ENCODE results near the gene CLASP2.

The CLASP2 gene

GRCh38 chr3:33650495-33650894 is 67.6 kb downstream of the CLASP2 start:
- H3K4me1 ChIP-seq (ENCODE audit: low read length): no peaks in the 10 kb centered on the region

GRCh38 chr3:33648793-33649192 is 69.3 kb downstream of the CLASP2 start:
- Histone ChIP-seq H3K9ac (ENCODE audit: low read length) (no peak overlapping the region), H2AFZ (ENCODE audit: low read depth, low read length) (no peak overlapping the region), H3K9me3 (ENCODE audit: insufficient read depth, low read length) (no peaks in the 10 kb centered on the region), H3K79me2 (ENCODE audit: low read length) (peaks cover 11% of the 10 kb centered on the region; the same call in 1 of the 2 replicates), H3K27ac (ENCODE audit: low read length) (no peak overlapping the region), H3K36me3 (replicated peaks; ENCODE audit: low read depth, low read length) (peaks cover 7% of the 10 kb centered on the region), H3K4me2 (ENCODE audit: low read length) (no peak overlapping the region), H3K4me3 (ENCODE audit: low read length) (no peak overlapping the region), H4K20me1 (ENCODE audit: insufficient read depth, low read length) (no peaks in the 10 kb centered on the region), H3K4me1 (ENCODE audit: low read length) (no peaks in the 10 kb centered on the region), H3K27me3 (ENCODE audit: low read depth, low read length) (no peaks in the 10 kb centered on the region)
- TF ChIP-seq CTCF (IDR thresholded peaks at IDR 0.05; ENCODE audit: low read depth, low read length): no peak
- no peak for TF ChIP-seq EZH2phosphoT487 (IDR thresholded peaks at IDR 0.05; ENCODE audit: low read depth)

More at GRCh38 chr3:33650495-33650894, 67.6 kb downstream of the CLASP2 start:
- Histone ChIP-seq H3K9me3 (ENCODE audit: insufficient read depth, low read length) (no peaks in the 10 kb centered on the region), H3K4me3 (ENCODE audit: low read length) (no peak overlapping the region), H3K27me3 (ENCODE audit: low read depth, low read length) (no peaks in the 10 kb centered on the region), H2AFZ (ENCODE audit: low read depth, low read length) (no peak overlapping the region), H3K27ac (ENCODE audit: low read length) (no peak overlapping the region), H3K79me2 (ENCODE audit: low read length) (peaks cover 11% of the 10 kb centered on the region; the same call in 1 of the 2 replicates), H3K4me2 (ENCODE audit: low read length) (no peak overlapping the region), H3K9ac (ENCODE audit: low read length) (no peak overlapping the region), H4K20me1 (ENCODE audit: insufficient read depth, low read length) (no peaks in the 10 kb centered on the region), H3K36me3 (replicated peaks; ENCODE audit: low read depth, low read length) (no peaks in the 10 kb centered on the region)
- TF ChIP-seq CTCF (IDR thresholded peaks at IDR 0.05; ENCODE audit: low read depth, low read length): no peak
- no peak for TF ChIP-seq EZH2phosphoT487 (IDR thresholded peaks at IDR 0.05; ENCODE audit: low read depth)

DNA sequence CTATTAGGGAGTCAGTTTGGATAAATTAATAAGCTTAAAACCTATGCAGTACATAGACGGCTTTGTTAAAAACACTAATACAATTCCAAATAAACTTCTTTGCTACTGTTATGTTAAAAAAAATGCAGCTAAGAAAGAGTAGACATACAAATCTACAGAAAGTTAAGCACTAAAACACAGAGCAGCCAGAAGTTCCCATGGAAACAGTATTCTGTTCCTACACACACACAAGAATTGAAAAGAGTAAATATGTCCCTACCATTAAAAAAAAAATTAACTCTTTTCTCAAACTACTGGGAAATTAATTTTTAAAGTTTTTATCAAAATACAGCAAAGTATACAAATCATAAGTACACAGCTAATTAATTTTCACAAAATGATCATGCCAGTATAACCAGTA is 71.6 kb downstream of the CLASP2 start:
- Histone ChIP-seq H3K36me3 (replicated peaks; ENCODE audit: low read depth, low read length) (peaks cover 7% of the 10 kb centered on the region), H3K4me1 (ENCODE audit: low read length) (no peaks in the 10 kb centered on the region), H3K79me2 (ENCODE audit: low read length) (0 out of 2 replicates have a peak, but pooled peaks cover 5% of the 10 kb centered on the region), H3K9ac (ENCODE audit: low read length) (no peak overlapping the region), H3K27ac (ENCODE audit: low read length) (no peak overlapping the region), H3K27me3 (ENCODE audit: low read depth, low read length) (no peaks in the 10 kb centered on the region), H4K20me1 (ENCODE audit: insufficient read depth, low read length) (no peaks in the 10 kb centered on the region), H3K4me3 (ENCODE audit: low read length) (no peak overlapping the region), H3K4me2 (ENCODE audit: low read length) (no peak overlapping the region), H3K9me3 (ENCODE audit: insufficient read depth, low read length) (no peaks in the 10 kb centered on the region), H2AFZ (ENCODE audit: low read depth, low read length) (no peak overlapping the region)
- no peak for TF ChIP-seq EZH2phosphoT487 (IDR thresholded peaks at IDR 0.05; ENCODE audit: low read depth)
- TF ChIP-seq CTCF (IDR thresholded peaks at IDR 0.05; ENCODE audit: low read depth, low read length): no peak

DNA sequence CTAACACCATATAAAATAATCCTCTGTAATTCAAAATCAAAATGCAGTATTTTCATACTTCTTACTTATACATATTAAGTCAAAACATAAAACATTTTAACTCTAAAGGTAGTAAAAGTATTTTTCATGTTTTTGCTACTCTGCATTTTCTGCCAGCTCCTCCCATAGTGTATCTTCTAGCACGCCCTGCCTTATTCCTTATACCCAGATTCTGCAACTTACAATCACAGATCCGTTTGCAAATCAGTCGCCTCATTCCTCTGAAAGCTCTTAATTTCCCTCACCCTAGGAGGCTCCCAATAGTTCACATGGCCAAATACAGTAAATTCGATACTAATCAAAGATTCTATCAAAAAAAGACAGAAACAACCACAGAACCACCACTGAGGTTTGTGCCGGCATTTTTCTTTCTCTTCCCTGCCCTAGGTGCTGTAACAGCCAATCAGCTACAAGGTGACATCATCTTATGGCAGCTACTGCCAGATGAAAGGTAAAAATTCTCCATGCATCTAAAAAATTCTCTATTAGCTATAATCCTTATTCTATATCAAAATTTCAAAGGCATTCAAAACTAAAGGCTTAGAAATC is 72.9 kb downstream of the CLASP2 start:
- TF ChIP-seq CTCF (IDR thresholded peaks at IDR 0.05; ENCODE audit: low read depth, low read length) (no peak), EZH2phosphoT487 (IDR thresholded peaks at IDR 0.05; ENCODE audit: low read depth) (no peak)
- H3K9ac ChIP-seq (ENCODE audit: low read length): no peak overlapping the region
- H3K9me3 ChIP-seq (ENCODE audit: insufficient read depth, low read length): no peaks in the 10 kb centered on the region
- 0 out of 2 replicates have a peak, but pooled peaks cover 5% of the 10 kb centered on the region for H3K79me2 ChIP-seq (ENCODE audit: low read length)
- H3K4me3 ChIP-seq (ENCODE audit: low read length): peak overlapping the region; percentile 31
- H3K4me1 ChIP-seq (ENCODE audit: low read length): peaks cover 3% of the 10 kb centered on the region
- peaks cover 7% of the 10 kb centered on the region for H3K36me3 ChIP-seq (replicated peaks; ENCODE audit: low read depth, low read length)
- H3K27me3 ChIP-seq (ENCODE audit: low read depth, low read length): no peaks in the 10 kb centered on the region
- H3K4me2 ChIP-seq (ENCODE audit: low read length): peak overlapping the region; percentile 27; the same call in 1 of the 2 replicates
- no peak overlapping the region for H2AFZ ChIP-seq (ENCODE audit: low read depth, low read length)
- no peaks in the 10 kb centered on the region for H4K20me1 ChIP-seq (ENCODE audit: insufficient read depth, low read length)
- H3K27ac ChIP-seq (ENCODE audit: low read length): no peak overlapping the region
